Anterior cingulate cortex (tissue), 58 donors: Measurements from ENCODE around the gene TRIM29.
"Not testable (repeated sequence)": the region's sequence is repeated elsewhere in the genome, so short reads cannot be mapped to it uniquely, and the experiment has no call there.

ENCODE experiments used
- DNase-seq, 58 donors: peaks; one replicate each; lab custom pipeline; 2025; lab: John Stamatoyannopoulos, UW

TRIM29 gene

DNA sequence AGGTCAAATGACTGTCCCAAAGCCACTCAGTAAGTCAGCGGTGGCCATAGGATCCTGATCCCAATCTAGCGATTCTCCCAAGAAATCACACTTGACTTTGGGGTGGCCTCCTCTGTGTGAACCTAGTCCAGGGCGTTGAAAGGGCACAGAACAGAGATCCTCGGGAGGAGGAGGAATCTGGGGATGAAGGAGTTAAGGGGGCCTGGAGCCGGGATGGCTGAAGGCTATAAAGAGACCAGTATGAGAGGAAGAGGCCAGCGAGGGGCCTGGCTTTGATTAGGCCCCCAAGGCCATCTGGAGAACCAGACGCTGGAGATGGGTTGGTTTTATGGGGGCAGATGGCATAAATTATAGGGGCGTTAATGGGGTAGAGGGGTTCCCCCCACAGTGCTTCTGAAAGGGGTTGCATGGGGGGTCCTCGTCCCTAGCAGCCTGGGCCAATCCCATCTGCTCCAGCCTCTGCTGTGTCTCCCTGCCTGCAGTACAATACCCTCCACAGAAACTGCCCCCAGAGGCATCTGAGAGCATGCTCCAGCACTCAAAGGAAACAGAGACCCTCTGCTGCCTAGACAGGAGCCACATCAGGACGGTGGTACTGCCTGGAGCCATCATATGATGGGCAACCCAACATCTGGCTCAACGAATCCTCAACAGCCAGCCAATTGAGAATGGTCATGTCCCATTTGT, 35.2 kb upstream of the TRIM29 start:
- no peak for DNase-seq

DNA sequence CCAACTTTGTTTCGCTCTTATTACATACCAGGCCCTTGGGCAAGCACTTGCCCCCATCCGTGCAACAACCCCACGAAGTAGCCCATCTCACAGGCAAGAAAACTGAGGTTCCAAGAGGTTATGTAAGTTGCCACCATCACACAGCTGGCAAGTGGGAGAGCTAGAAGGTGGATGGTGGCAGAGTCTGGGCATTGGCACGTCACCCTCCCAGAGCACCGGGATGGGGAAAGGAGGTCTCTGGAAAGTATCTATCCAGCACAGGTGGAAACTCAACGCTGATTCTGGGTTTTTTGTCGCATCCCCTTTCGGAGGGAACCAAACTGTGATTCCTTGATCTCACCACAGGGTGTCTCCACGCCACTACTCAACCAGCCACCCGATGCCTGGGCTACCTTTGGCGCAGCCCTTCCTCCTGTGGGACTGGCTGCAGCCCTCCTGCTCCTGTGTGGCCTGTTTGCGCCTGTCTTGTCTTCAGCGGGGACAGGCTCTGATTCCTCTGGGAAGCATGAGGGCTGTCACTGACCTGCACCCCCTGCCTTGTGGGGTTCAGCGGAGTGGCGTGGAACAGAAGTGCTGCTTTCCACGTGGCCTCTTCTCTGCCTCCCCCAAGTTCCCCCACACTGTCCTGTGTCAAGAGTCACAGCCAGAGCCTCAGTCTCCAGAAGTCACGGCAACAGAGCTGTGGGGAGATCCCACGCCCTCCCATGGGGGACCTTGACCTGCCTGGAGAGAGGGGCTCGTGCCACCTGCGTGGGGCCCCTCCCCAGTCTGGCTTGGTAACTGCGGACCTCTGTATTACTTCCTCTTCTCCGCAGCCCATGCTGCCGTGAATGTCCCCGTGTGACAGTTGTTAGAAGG, 34.4 kb upstream of the TRIM29 start:
- DNase-seq: peak in 43 of 58 donors; percentile 17 to 75 (median 47)

- no peak for DNase-seq
These were observed 32.9 kb upstream of the TRIM29 start for GRCh38 chr11:120170741-120171261.

DNA sequence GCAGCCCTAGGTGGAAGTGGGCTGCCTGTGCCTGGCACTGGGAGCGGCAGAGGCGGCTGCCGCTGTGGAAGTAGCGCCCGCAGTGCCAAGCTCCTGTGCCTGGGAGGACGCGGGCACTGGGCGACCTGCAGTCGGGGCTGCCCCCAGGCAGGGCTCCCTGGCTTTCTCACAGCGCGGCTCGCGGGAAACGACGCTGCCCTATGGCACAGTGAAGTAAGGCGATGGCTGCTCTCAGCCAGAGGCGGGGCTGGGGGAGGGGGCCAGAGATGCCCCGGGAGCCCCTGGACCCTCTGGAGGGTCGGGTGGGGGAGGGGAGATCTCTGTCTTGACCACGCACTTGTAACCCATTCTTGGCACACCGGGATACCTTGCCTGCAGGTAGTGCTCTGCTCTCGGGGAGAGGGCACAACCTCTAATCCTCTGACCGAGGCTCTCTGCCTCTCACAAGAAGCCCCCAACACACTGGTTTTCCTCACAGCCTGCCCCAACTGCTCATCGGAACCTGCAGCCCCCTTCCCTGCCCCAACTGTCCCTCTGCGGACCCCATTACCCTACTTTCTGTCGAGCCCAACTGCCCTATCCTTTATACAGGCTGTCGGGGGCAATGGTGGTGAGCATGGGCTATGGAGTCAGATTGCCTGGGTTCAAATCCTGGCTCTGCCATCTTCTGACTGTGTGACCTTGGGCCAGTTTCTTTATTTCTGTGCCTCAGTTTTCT, 32.2 kb upstream of the TRIM29 start:
- DNase-seq: peak in 1 of 58 donors; percentile 32

DNA sequence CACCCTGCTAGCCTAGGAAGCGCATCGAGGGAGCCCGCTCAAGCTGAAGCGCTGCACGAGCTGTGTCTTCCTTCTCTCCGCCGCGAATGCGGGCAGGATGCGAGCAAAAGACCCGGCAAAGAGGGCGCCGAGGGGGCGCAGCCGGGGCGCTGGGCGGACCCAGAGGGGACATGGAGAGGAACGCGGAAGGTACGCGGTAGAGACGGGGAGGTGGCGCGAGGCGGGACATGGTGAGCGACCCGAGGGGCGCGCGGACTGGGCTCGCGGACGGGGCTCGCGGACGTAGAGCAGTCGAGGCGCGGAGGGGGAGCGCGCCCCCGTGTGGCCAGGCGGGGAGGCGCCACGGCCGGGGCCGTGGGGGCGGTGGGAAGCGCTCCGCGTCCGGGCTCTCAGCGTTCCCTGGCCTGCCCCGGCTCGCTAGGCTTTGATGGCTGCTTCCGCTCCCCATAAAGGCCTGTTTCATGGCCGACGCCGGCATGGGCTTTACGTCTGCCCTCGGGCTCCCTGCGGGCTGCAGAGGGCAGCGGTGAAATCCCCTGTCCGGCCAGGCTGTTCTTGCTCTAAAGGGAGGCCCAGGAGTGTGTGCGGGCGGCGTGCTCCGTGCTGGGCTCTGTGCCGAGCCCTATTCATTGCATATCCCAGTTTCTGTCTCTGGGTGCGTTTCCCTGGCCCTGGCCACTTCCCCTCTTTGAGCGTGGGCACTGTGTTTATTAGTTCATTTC, 31.2 kb upstream of the TRIM29 start:
- peak in 50 of 58 donors; percentile 35 to 85 (median 73) for DNase-seq

DNA sequence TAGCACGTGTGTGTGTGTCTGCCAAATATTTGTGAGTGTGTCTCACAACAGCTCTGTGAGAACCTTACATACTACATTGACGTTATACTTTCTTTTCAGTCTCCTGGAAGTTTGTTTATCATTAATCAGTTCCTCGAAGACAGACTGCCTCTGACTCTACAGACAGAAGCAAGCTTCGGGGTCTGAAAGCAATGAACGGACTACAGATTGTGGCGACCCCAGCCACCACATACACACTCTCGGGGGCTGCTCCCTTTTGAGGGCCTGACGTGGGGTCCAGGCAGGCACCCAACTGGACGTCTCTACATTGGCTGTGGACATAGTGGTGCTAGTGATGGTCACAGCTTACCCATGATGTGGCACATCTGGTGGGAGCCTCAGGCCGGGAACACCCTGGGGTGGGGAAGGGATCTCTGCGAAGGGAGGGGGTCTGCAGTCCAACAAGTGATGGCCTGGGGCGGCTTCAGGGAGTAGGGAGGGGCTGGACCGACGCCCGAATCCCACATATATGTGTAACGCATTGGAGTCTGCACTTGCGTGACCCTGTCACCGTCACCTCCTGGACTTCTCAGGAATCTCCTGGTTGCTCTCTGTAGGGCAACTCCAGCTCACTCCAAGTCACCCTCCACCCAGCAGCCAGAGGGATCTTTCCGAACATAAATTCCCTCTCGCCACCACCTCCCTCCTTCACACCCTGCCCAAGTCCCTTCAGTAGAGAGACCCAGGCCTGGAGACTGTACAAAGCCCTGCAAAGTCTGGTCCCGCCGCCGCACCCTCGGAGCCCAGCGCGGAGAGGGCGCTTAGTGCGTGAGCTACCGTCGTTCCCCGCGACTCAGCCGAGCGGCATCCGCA, 30.4 kb upstream of the TRIM29 start:
- DNase-seq: no peak

GRCh38 chr11:120167659-120168058, 29.7 kb upstream of the TRIM29 start:
- DNase-seq: no peak

- DNase-seq: no peak
These were observed 22.5 kb upstream of the TRIM29 start for GRCh38 chr11:120160436-120160835.

DNA sequence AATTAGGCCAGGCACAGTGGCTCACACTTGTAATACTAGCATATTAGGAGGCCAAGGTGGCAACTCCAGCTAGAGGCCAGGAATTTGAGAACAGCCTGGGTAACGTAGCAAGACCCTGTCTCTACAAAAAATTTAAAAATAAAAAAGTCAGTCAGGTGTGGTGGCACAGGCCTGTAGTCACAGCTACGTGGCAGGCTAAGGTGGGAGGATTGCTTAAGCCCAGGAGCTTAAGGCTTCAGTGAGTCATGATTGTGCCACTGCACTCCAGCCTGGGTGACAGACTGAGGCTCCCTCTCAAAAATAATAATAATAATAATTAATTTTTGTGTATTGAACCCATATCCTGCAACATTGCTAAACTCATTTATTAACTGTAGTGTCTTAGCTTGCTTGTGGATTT, 15.3 kb upstream of the TRIM29 start:
- DNase-seq: no peak

DNA sequence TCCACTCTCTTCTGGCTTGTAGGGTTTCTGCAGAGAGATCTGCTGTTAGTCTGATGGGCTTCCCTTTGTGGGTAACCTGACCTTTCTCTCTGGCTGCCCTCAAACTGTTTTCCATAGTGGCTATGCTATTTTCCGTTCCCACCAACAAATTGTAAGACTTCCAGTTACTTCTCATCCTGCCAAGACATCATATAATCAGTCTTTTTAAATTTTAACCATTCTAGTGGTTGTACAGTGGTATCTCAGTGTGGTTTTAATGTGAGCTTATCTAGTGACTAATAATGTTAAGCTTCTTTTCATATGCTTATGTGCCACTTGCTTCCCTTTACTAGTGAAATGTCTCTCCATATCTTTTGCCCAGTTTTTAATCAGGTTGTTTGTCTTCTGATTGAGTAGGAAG, 13.6 kb upstream of the TRIM29 start:
- no peak for DNase-seq

DNA sequence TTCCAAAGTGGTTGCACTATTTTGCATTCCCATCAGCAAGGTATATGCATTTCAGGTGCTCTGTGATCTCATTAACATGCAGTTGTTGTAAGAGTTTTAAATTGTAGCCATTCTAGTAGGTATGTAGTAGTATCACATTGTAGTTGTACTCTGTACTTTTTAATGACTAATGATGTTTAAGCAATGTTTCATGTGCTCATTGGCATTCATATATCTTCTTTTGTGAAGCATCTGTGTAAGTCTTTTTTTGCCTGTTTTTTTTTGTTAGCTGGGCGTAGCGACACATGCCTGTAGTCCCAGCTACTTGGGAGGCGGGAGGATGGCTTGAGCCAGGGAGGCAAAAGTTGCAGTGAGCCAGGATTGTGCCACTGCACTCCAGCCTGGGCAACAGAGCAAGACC, 11.3 kb upstream of the TRIM29 start:
- DNase-seq: no peak

DNA sequence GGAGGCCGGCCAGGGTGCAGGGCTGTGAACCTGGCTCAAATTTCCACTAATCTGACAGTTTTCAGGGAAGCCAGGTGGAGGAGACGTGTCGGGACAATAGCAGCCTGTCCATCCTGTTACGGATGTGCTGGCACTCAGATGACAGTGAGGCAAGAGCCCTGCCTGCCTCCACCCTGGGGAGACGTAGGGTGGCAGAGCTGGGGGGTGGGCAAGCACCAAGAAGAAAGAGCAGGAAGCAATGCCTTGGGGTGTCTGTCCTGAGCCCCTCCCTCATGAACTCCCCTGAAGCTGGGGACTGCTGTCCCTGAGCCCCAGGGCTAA, 10.0 kb upstream of the TRIM29 start:
- no peak for DNase-seq

- DNase-seq: no peak
These were observed 9.4 kb upstream of the TRIM29 start for GRCh38 chr11:120147094-120147949.

GRCh38 chr11:120146413-120147093, 8.6 kb upstream of the TRIM29 start:
- no peak for DNase-seq

GRCh38 chr11:120144501-120144900, 6.6 kb upstream of the TRIM29 start:
- DNase-seq: no peak

DNA sequence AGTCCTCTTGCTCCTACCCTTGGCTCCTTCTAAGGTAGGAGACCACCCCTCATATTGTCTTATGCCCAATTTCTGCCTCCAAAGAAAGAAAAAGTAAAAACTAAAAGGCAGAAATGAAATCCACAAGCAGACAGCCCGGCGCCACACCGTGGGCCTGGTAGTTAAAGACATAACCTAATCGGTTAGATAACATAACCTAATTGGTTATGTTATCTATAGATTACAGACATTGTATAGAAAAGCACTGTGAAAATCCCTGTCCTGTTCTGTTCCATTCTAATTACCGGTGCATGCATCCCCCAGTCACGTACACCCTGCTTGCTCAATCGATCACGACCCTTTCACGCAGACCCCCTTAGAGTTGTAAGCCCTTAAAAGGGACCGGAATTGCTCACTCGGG, 5.6 kb upstream of the TRIM29 start:
- DNase-seq: not testable (repeated sequence)

DNA sequence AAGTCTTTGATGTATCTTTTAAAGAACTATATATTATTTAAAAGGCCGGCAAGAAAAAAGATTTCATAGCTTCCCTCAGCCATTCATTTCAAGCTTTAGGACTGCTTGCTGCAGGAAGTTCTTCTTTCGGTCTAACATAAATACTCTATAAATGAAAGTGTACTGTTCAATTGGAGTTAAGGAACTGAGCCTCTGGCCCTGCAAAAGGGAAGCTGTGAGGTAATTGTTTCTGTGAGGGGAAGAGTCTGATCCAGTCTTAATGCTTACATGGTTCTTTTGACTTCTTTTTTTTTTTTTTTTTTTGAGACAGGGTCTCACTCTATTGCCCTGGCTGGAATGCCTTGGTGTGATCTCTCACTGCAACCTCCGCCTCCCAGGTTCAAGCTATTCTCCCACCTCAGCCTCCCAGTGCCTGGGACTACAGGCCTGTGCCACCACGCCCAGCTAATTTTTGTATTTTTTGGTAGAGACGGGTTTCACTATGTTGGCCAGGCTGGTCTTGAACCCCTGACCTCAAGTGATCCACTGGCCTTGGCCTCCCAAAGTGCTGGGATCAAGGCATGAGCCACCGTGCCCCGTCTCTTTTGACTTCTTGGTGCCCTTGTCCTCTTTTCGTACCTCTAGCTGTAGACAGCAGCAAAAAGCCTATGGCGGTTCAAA, 4.7 kb upstream of the TRIM29 start:
- no peak for DNase-seq
